IPS-18c (cell line): ENCODE data around the gene RPL37A.

Experiments
- H3K4me3 ChIP-seq: 2 replicates; pipeline ENCODE4 v1.7.0; 2013; ENCODE audit warnings: low read depth, mild to moderate bottlenecking, low read length, moderate library complexity; ENCODE audit not compliant: insufficient read depth
- H3K9me3 ChIP-seq: one replicate; pipeline ENCODE4 v1.6.1; 2013; ENCODE audit warnings: mild to moderate bottlenecking, low read length, moderate library complexity; ENCODE audit not compliant: control insufficient read depth, insufficient read depth

RPL37A gene

DNA sequence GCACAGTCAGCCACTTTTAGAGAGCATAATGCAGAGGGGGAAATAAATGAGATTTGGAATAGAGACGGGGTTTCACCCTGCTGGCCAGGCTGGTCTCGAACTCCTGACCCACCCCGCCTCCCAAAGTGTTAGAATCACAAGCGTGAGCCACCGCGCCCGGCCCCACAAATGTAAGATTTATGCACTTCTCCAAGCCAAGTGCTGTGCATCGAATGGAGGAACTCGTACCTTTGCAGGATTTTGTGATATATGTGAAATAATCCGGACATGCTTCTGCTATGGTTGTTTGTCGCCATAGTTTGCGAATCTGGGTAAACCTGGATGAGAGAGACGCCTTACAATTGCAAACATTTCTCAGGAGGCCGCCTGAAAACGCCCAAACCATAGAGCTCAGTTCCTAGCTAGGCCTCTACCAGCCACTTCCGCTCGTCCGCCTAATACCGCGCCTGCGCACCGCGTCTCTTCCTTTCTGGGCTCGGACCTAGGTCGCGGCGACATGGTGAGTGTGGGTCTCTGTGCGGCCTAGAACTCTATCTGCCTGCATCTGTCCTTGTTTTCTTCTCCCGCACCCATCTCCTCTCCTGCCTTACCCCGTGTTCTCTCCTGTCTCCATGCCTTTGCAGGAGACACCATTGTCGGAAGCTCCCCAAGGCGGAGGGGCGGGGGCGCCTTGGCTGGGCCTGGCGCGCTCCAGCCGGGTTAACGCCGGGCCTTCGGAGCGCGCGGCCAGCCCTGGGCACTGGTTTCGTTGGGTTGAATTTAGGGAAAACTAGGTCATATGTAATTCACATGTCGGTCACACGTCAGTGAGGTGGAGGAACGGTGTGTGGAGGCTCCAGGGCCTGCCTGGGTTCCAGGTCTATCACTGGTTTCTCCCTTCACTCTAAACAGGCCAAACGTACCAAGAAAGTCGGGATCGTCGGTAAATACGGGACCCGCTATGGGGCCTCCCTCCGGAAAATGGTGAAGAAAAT lies at the start of gene RPL37A:
RPL37A (plus strand) TSS at position 466 of the 974 bp plus-strand sequence; CDS start at position 497, 31 bp downstream.
- peak within 1 kb of the TSS; percentile 72 for H3K4me3 ChIP-seq
- no peaks in the 10 kb centered on the region for H3K9me3 ChIP-seq

DNA sequence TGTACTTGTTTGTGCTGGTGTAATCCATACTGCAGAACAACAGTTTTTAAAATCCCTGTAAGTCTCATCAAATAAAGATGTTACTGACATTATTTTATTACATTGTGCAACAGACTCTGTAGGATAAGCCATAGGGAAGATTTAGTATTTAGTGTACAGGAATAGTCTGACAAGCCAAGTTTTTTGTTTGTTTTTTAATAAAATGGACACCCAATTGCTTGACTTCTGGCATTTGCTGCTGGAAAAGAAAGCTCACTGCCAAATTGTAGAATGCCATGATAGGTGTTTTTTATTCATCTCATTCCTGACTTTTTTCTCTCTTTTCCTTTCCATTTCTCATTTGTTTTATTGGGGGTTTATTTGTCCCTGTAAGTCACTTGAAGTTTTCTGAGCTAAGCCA lies 48.3 kb upstream of the RPL37A start:
- Histone ChIP-seq H3K4me3 (no peak overlapping the region), H3K9me3 (peaks cover 3% of the 10 kb centered on the region)

DNA sequence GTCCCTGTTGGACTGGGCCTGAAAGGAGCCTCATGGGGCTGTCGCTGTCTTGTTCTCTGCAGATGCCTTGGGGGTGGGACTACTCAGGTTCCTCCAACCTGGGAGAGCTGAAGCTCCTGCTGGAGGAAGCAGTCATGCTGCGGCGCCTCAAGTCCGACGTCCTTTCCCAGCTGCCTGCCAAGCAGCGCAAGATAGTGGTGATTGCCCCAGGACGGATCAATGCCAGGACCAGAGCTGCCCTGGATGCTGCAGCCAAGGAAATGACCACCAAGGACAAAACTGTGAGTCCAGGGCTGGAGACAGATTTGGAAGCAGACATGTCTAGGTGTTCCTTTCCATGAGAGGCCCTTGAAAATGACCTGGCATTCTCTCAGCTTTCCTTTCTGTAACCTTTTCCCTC lies 47.9 kb upstream of the RPL37A start:
- H3K9me3 ChIP-seq, result peaks cover 3% of the 10 kb centered on the region
- no peak overlapping the region for H3K4me3 ChIP-seq

DNA sequence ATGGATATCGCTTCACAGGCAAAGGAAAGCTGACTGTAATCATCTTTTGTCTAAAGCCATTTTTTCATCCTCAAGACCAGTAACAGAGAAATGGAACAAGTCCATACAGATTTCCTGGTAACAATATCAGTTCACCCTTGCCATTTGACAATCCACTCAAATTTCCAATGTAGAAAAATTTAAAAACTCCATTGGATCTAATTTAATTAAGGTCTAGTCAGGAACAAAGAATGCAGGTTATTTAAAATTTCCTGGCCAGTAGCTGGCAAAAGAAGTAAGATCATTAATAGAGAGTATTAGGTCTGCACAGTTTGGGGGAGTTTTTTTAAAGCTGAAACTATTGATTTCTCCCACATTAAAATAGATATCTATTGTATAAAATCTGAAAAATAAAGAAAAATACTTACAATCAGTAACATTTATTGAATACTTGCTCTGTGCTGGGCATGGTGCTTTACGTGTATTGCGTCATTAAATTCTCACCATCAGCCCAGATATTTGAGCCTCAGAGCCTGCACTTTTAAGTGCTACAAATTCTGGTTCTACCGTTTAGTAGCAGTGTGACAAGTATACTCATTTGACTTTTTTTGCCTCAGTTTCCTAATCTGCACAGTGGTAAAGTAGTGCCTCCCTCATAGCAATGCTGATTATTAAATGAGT lies 44.6 kb upstream of the RPL37A start:
- no peak overlapping the region for H3K4me3 ChIP-seq
- H3K9me3 ChIP-seq, result peaks cover 3% of the 10 kb centered on the region

DNA sequence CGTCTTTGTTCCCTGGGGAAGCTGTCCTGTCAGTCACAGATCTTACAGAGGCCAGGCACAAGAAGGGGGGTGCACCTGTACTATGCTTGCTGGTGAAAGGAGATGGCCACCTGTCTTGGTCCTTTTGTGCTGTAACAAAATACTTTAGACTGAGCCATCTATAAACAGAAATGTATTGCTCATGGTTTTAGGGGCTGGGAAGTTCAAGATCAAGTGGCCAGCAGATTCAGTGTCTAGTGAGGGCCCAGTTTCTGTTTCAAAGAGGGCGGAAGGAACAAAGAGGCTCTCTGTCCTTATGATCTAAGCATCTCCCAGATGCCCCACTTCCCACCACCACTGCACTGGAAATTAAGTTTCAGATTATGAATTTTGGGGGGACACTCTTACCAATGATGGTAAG lies 35.5 kb upstream of the RPL37A start:
- H3K9me3 ChIP-seq, result no peaks in the 10 kb centered on the region

DNA sequence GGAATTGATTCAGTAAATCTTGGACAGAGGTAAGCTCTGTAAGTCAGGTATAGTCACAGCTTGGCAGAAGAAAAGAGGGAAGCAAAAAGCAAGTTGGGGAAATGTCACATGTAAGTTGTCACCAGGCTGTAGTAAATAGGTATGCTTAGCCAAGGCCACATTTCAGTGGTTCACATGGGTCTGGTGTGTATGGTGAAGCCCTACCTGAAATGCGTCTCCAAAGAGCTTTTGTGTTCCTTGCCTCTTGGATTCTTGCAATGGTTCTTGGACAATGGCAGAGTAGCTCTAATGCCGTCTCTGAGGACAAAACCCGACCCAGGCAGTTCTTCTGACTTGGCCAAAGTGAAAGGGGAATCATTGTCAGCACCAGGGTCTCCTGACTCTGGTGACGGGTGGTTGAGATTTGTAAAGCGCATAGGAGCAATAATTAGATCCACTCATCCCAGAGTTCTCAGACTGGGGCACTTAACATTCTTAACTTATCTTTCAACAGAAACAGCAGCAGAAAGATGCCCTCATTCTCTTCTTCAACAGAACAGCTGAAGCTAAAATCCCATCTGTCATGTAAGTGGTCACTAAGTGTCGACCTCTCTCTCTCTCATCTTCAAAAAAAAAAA lies 34.4 kb upstream of the RPL37A start:
- Histone ChIP-seq H3K9me3 (no peaks in the 10 kb centered on the region), H3K4me3 (no peak overlapping the region)

More for the DNA sequence above, 35.5 kb upstream of the RPL37A start:
- no peak overlapping the region for H3K4me3 ChIP-seq

DNA sequence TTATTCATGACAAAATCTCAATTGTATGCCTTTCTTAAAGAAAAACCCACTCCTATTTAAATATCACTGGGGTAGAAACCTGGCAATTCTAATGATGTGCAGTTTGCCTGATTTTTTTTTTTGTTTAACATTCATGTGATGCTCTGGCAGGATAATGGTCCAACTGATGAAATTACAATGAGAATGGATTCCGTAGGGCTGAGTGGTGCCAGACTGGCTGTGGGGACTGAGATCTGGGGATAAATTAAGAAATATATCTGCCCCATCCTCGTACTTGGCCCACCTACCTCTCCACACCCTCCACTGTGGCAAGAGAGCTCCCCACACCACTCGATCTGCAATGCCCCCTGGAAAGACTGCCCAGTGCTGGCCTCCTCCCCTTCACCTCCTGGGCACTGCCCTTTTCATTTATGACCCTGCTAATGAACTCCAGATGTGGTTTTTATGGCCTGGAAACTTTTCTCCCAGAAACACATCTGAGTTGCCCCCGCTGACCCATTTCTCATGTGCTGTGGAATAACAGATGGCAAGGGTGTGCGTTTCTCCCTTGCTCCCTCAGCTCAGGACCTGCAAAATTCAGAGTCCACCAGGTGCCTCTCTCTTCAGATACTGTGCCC lies 33.0 kb upstream of the RPL37A start:
- Histone ChIP-seq H3K4me3 (no peak overlapping the region), H3K9me3 (no peaks in the 10 kb centered on the region)

DNA sequence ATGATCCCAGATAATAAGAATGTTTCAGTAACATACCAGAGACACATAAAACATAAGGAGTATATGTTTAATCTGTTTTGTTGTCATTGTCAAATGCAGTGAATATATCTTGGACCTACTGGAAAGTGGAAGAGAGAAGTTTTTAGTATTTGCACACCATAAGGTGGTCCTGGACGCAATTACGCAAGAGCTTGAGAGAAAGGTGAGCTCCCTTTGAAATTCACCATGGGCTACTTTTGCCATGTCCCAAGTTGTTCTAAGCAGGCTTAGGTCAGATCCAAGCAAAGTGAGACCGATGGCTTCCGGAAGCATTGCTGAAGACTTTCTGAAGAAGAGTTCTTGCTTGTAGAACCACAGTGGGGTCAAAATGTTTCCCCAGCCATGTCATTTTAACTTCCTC lies 30.8 kb upstream of the RPL37A start:
- Histone ChIP-seq H3K9me3 (no peaks in the 10 kb centered on the region), H3K4me3 (no peak overlapping the region)

DNA sequence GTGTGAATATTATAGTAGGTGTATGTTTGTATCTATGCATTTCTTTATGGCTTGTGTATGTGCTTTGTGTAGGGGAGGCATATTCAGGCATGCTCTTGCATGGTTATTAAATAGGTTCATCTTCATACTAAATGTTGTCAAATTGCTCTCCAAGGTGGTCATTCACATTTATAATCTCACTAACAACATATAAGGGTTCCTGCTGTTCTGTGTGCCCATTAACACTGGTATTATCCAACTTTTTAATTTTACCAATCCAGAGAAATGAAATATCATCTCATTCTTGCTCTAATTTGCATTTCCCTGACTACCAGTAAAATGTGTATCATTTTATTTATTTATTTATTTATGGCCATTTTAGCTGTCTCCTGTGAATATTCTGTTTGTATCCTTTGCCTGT lies 29.0 kb upstream of the RPL37A start:
- Histone ChIP-seq H3K4me3 (no peak overlapping the region), H3K9me3 (no peaks in the 10 kb centered on the region)

DNA sequence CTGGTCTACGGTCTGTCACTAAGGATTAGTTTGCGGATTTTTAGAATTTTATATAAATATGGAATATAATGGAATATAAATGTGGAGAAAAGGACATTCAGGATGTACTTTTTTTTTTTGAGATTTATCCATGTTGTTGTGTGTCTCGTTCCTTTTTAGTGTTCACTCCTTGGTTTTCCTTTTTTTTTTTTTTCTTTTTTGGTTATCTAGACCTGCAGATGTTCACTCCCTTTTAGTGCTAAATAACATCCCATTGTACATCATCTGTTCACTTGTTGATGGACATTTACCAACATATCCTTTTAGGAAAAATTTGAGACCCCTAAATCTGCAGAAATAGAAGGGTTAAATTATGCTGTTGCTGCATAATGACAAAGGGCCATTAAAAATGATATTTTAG lies 25.5 kb upstream of the RPL37A start:
- no peak overlapping the region for H3K4me3 ChIP-seq

DNA sequence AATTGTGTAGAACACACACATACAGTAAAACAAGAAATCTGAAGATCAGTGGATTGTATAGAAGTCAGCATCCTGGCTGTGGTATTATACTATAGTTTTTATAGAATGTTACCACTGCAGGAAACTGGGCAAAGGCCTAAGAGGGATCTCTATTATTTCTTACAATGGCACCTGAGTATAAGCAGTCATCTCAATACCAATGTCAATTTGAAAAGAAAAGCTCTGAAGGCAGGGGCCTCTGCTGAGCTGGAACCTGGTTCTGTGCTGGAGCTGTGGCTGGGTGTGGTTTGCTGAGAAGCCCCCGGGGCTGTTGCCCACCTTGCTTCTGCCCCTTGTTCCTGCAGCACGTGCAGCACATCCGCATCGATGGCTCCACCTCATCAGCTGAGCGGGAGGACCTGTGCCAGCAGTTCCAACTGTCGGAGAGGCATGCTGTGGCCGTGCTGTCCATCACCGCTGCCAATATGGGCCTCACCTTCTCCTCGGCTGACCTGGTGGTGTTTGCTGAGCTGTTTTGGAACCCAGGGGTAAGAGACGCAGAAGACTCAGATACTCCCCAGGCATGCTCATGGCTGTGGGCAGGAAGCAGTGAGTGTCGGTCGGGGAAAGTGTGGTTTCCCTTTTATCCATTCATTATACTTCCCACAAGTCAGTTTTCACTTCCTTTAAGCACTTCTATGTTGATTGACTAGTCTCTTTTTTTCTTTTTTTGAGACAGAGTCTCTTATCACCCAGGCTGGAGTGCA lies 23.5 kb upstream of the RPL37A start:
- Histone ChIP-seq H3K9me3 (no peaks in the 10 kb centered on the region), H3K4me3 (no peak overlapping the region)

More for the DNA sequence above, 25.5 kb upstream of the RPL37A start:
- no peaks in the 10 kb centered on the region for H3K9me3 ChIP-seq

DNA sequence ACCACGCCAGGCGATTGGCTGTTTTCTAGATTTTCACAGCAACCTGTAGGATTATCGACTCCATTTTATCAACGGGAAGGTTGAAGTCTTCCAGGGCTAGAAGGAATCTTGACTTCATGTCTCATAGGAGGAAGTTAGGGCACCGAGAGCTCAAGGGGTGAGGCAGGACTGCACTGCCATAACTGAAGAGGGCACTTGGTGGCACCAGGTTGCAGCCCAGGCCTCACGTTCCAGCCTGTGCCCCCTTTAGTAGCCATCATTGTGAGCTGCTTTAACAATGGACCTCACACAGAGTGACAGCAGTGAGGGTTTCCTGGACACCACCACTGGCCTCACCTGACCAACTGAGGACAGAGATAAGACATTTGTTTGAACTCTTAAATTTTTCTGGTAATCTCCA lies 22.9 kb upstream of the RPL37A start:
- H3K9me3 ChIP-seq, result no peaks in the 10 kb centered on the region
- H3K4me3 ChIP-seq, result no peak overlapping the region

DNA sequence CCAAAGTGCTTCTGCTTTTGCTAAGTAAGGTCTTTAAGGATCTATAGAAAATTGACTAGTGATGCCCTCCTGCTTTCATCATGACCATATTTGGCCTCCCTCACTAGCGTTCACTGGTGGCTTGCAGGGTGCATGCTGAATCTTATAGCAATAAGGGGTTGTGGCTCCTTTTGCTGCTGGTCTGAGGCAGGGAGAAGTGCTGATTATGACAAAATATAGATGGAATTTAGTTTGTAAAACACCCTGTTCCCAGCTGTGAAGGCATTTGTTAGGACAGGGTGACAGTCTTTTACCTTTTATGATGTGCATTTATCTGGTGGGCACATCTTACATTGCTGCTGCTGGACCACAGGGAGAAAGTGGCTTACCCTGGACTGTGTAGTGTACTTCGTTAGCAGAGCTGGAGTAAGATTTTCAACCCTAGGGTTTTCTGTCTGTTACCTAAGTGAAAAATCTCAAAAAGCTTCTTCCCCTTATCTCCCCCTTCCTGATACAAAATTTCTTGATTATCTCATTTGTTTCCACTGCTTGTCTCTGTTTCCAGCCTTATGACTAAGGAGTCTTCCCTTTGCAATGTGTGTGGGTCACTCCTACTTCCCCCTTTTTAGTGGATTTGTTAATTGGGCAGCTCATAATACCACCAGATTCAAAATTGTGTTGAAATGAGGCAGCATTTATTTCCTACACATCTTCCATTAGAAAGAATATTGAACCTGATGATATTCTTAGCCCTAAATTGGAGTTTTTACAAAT lies 21.2 kb upstream of the RPL37A start:
- no peak overlapping the region for H3K4me3 ChIP-seq
- no peaks in the 10 kb centered on the region for H3K9me3 ChIP-seq

DNA sequence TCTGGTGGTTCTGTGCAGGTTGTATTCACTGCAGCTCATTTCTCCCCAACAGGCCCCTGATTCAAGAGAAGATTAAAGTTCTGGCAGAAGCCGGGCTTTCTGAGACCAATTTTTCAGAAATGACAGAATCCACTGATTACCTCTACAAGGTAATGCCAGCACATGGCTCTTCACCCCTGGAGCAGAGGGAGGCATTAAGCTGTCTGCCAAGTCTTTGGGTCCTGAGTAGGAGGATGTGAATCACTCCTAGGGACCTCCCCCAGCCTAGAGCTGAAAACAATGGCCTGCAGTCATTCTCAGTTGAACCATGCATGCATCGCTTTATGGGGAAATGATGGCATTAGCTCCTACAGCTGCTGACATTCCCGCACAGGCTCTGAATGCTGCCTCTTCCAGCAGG lies 20.5 kb upstream of the RPL37A start:
- Histone ChIP-seq H3K4me3 (no peak overlapping the region), H3K9me3 (no peaks in the 10 kb centered on the region)

DNA sequence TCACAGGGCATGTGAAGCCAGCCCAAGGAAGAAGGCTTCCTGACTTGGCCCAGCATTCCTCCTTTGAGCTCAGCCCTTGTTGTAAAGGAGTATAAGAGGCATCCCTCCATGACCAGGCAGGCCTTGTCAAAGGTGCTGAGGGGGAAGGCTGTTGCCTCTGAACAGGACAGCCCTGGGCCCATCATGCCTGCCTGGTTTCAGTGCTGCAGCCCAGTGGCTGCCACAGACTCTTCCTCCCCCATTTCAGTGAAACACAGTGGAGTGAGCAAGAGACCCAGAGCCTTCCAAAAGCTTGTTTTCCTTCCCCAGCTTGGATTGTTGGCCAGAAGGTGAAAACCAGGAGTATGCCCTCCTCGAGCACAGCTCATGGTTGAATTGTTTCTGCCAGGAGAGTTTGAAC lies 19.9 kb upstream of the RPL37A start:
- no peak overlapping the region for H3K4me3 ChIP-seq
- H3K9me3 ChIP-seq, result no peaks in the 10 kb centered on the region

DNA sequence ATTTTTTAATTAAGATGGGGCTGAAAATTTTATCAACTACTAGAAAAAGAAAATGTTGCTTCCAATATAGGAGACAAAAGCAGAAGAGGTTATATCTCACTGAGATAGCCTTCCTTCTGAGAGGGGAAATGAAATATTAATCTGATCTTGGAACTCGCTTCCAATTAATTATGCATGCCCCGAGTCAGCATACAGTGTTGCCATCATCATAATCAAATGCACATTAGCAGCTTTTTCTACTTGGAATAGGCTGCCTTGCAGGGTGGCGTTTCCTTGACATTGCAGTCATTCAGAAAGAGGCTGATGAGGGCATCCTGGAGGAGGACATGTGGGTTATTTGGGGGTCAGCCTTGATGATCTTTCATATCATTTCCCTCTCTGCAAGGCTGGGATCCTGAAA lies 18.4 kb upstream of the RPL37A start:
- Histone ChIP-seq H3K4me3 (no peak overlapping the region), H3K9me3 (no peaks in the 10 kb centered on the region)
